Muscle layer of colon (tissue), 2 donors: ENCODE results near the gene SDK2.

Experiments used
- H3K27ac ChIP-seq: one replicate; pipeline ENCODE4 v1.7.0; 2013; ENCODE audit warnings: low read depth, mild to moderate bottlenecking, low read length, moderate library complexity
- H3K27me3 ChIP-seq, 2 donors: one replicate each; pipeline ENCODE4 v1.7.0; 2013; ENCODE audit warnings: low read length in 2 of 2, mild to moderate bottlenecking in 2 of 2; ENCODE audit not compliant: insufficient read depth in 2 of 2, control insufficient read depth in 1 of 2
- H3K36me3 ChIP-seq: one replicate; pipeline ENCODE4 v1.7.0; 2013; ENCODE audit warnings: mild to moderate bottlenecking, low read length; ENCODE audit not compliant: insufficient read depth
- H3K4me1 ChIP-seq: one replicate; pipeline ENCODE4 v1.7.0; 2013; ENCODE audit warnings: mild to moderate bottlenecking, low read length; ENCODE audit not compliant: insufficient read depth
- H3K4me3 ChIP-seq, 2 donors: one replicate each; pipeline ENCODE4 v1.7.0; 2013; ENCODE audit warnings: low read length in 2 of 2, low read depth in 1 of 2, mild to moderate bottlenecking in 1 of 2, moderate library complexity in 1 of 2
- H3K9ac ChIP-seq: one replicate; pipeline ENCODE4 v1.7.0; 2013; ENCODE audit warnings: low read length
- H3K9me3 ChIP-seq: one replicate; pipeline ENCODE4 v1.7.0; 2013; ENCODE audit warnings: mild to moderate bottlenecking, low read length
- donor health status: abdominal sarcoma.
- donor health status: Adenocarcinoma of cecum.

SDK2 gene

GRCh38 chr17:73644145-73645049, at the start of gene SDK2:
SDK2 (minus strand) TSS chr17:73644445; CDS start chr17:73644088, 357 bp downstream.
- Histone ChIP-seq H3K9ac (no peak within 1 kb of the TSS), H3K4me1 (peaks cover 5% of the 10 kb centered on the region), H3K9me3 (no peaks in the 10 kb centered on the region), H3K4me3 (peak within 1 kb of the TSS; percentile 45 to 50), H3K27me3 (peaks cover 29 to 66% of the 10 kb centered on the region in 2 donors), H3K36me3 (no peaks in the 10 kb centered on the region), H3K27ac (no peak within 1 kb of the TSS)

- Histone ChIP-seq H3K9ac (no peak overlapping the region), H3K4me1 (no peaks in the 10 kb centered on the region), H3K9me3 (no peaks in the 10 kb centered on the region), H3K4me3 (no peak overlapping the region), H3K27me3 (no peaks in the 10 kb centered on the region), H3K36me3 (no peaks in the 10 kb centered on the region), H3K27ac (no peak overlapping the region)
Measured at GRCh38 chr17:73693071-73693470, 48.8 kb upstream of the SDK2 start.

GRCh38 chr17:73691321-73691766, 47.1 kb upstream of the SDK2 start:
- Histone ChIP-seq H3K36me3 (no peaks in the 10 kb centered on the region), H3K9ac (no peak overlapping the region), H3K27ac (no peak overlapping the region), H3K27me3 (no peaks in the 10 kb centered on the region), H3K4me1 (no peaks in the 10 kb centered on the region), H3K9me3 (no peaks in the 10 kb centered on the region), H3K4me3 (no peak overlapping the region)

- Histone ChIP-seq H3K4me1 (no peaks in the 10 kb centered on the region), H3K36me3 (no peaks in the 10 kb centered on the region)
Measured at GRCh38 chr17:73690676-73691075, 46.4 kb upstream of the SDK2 start.

GRCh38 chr17:73689596-73690275, 45.5 kb upstream of the SDK2 start:
- H3K36me3 ChIP-seq, result no peaks in the 10 kb centered on the region
- H3K9me3 ChIP-seq, result no peaks in the 10 kb centered on the region
- no peaks in the 10 kb centered on the region for H3K4me1 ChIP-seq
- H3K4me3 ChIP-seq, result no peak overlapping the region
- H3K27ac ChIP-seq, result no peak overlapping the region
- H3K9ac ChIP-seq, result no peak overlapping the region
- H3K27me3 ChIP-seq, result no peaks in the 10 kb centered on the region

More at GRCh38 chr17:73690676-73691075, 46.4 kb upstream of the SDK2 start:
- Histone ChIP-seq H3K9ac (no peak overlapping the region), H3K9me3 (no peaks in the 10 kb centered on the region), H3K27me3 (no peaks in the 10 kb centered on the region), H3K27ac (no peak overlapping the region), H3K4me3 (no peak overlapping the region)

- H3K27ac ChIP-seq, result no peak overlapping the region
- H3K4me1 ChIP-seq, result no peaks in the 10 kb centered on the region
- no peaks in the 10 kb centered on the region for H3K9me3 ChIP-seq
- H3K9ac ChIP-seq, result no peak overlapping the region
- H3K36me3 ChIP-seq, result no peaks in the 10 kb centered on the region
- no peak overlapping the region for H3K4me3 ChIP-seq
- no peaks in the 10 kb centered on the region for H3K27me3 ChIP-seq
Measured at GRCh38 chr17:73686961-73687360, 42.7 kb upstream of the SDK2 start.

- Histone ChIP-seq H3K27me3 (no peaks in the 10 kb centered on the region), H3K27ac (no peak overlapping the region), H3K4me3 (no peak overlapping the region), H3K9ac (no peak overlapping the region), H3K4me1 (no peaks in the 10 kb centered on the region), H3K36me3 (no peaks in the 10 kb centered on the region), H3K9me3 (no peaks in the 10 kb centered on the region)
Measured at GRCh38 chr17:73686126-73686525, 41.9 kb upstream of the SDK2 start.

GRCh38 chr17:73684183-73684582, 39.9 kb upstream of the SDK2 start:
- no peak overlapping the region for H3K4me3 ChIP-seq

GRCh38 chr17:73683771-73684170, 39.5 kb upstream of the SDK2 start:
- Histone ChIP-seq H3K27me3 (no peaks in the 10 kb centered on the region), H3K36me3 (no peaks in the 10 kb centered on the region), H3K27ac (no peak overlapping the region), H3K9ac (no peak overlapping the region), H3K4me3 (no peak overlapping the region), H3K9me3 (no peaks in the 10 kb centered on the region), H3K4me1 (no peaks in the 10 kb centered on the region)

More at GRCh38 chr17:73684183-73684582, 39.9 kb upstream of the SDK2 start:
- no peak overlapping the region for H3K9ac ChIP-seq
- no peak overlapping the region for H3K27ac ChIP-seq
- H3K9me3 ChIP-seq, result no peaks in the 10 kb centered on the region
- no peaks in the 10 kb centered on the region for H3K36me3 ChIP-seq
- no peaks in the 10 kb centered on the region for H3K4me1 ChIP-seq
- H3K27me3 ChIP-seq, result no peaks in the 10 kb centered on the region

GRCh38 chr17:73681946-73682345, 37.7 kb upstream of the SDK2 start:
- H3K27ac ChIP-seq, result no peak overlapping the region
- H3K4me3 ChIP-seq, result no peak overlapping the region
- no peaks in the 10 kb centered on the region for H3K4me1 ChIP-seq
- no peak overlapping the region for H3K9ac ChIP-seq
- H3K9me3 ChIP-seq, result no peaks in the 10 kb centered on the region
- H3K27me3 ChIP-seq, result no peaks in the 10 kb centered on the region
- H3K36me3 ChIP-seq, result no peaks in the 10 kb centered on the region

- Histone ChIP-seq H3K27ac (no peak overlapping the region), H3K36me3 (no peaks in the 10 kb centered on the region), H3K9me3 (no peaks in the 10 kb centered on the region), H3K4me1 (no peaks in the 10 kb centered on the region), H3K27me3 (no peaks in the 10 kb centered on the region), H3K4me3 (no peak overlapping the region), H3K9ac (no peak overlapping the region)
Measured at GRCh38 chr17:73679476-73679875, 35.2 kb upstream of the SDK2 start.
